WTC11 (cell line): Measurements from ENCODE around the gene ZMIZ1. TPM values are rescaled to one million over a fixed set of nuclear protein-coding genes. Genes with fewer than 3 reads are reported as not detected.

ENCODE experiments used
- ATAC-seq: fragments of 200-7000 bp; cut with Tn5 transposase; 2 replicates; pipeline ENCODE4 v1.10.0; 2021; ENCODE audit warnings: mild to moderate bottlenecking, moderate library complexity
- CTCF ChIA-PET: fragments of 300-600 bp; sonication (Branson Sonifier 250); formaldehyde crosslinking; loops from one replicate; lab custom pipeline; 2021; ENCODE audit warnings: antibody characterized with exemption; lab: Charles Lee
- POLR2A ChIA-PET: fragments of 350-600 bp; sonication (Branson Sonifier 250); formaldehyde crosslinking; loops from one replicate; lab custom pipeline; 2021; ENCODE audit warnings: antibody characterized with exemption; lab: Charles Lee
- DNase-seq: peaks from one replicate; pipeline ENCODE4 v3.0.0; 2021; ENCODE audit warnings: low spot score
- H3K27ac Mint-ChIP-seq: 2 replicates; pipeline ENCODE4 v1.8.0; 2021; ENCODE audit warnings: mixed read lengths
- H3K27me3 Mint-ChIP-seq: 2 replicates; pipeline ENCODE4 v1.8.0; 2021; ENCODE audit warnings: low read depth, mild to moderate bottlenecking, moderate library complexity, mixed read lengths
- H3K36me3 Mint-ChIP-seq: 2 replicates; pipeline ENCODE4 v1.8.0; 2021; ENCODE audit warnings: mixed read lengths
- H3K4me1 Mint-ChIP-seq: 2 replicates; pipeline ENCODE4 v1.8.0; 2022; ENCODE audit warnings: mixed read lengths
- H3K4me3 Mint-ChIP-seq: 2 replicates; pipeline ENCODE4 v1.8.0; 2021; ENCODE audit warnings: mild to moderate bottlenecking, moderate library complexity, mixed read lengths
- H3K9me3 Mint-ChIP-seq: 2 replicates; pipeline ENCODE4 v1.8.0; 2021; ENCODE audit warnings: mixed read lengths
- ATF6 ChIP-seq: sonication (generic); formaldehyde crosslinking; IDR thresholded peaks from 2 replicates; pipeline ENCODE4 v1.8.1; 2023; ENCODE audit warnings: mild to moderate bottlenecking, missing genetic modification reagents
- CREB1 ChIP-seq: sonication (generic); formaldehyde crosslinking; IDR thresholded peaks from 2 replicates; pipeline ENCODE4 v1.8.0; 2023; ENCODE audit warnings: mild to moderate bottlenecking, missing genetic modification reagents
- CREM ChIP-seq: sonication (generic); formaldehyde crosslinking; IDR thresholded peaks from 2 replicates; pipeline ENCODE4 v1.8.1; 2022; ENCODE audit warnings: mild to moderate bottlenecking, missing genetic modification reagents, moderate library complexity
- GRHL2 ChIP-seq: fragments of 250-450 bp; sonication (Bioruptor Pico); IDR thresholded peaks from 2 replicates; pipeline ENCODE4 v1.8.0; 2022; ENCODE audit warnings: mild to moderate bottlenecking, moderate library complexity; ENCODE audit not compliant: insufficient replicate concordance, severe bottlenecking
- KAT7 ChIP-seq: sonication (generic); formaldehyde crosslinking; IDR thresholded peaks from 2 replicates; pipeline ENCODE4 v1.8.1; 2023; ENCODE audit warnings: missing genetic modification reagents, mild to moderate bottlenecking, borderline replicate concordance
- MXD4 ChIP-seq: fragments of 250-450 bp; sonication (Bioruptor Pico); IDR thresholded peaks from 2 replicates; pipeline ENCODE4 v1.8.0; 2021; ENCODE audit warnings: mild to moderate bottlenecking, moderate library complexity, borderline replicate concordance
- SOX15 ChIP-seq: fragments of 250-450 bp; sonication (Bioruptor Pico); IDR thresholded peaks from 2 replicates; pipeline ENCODE4 v1.9.0; 2021; ENCODE audit warnings: mild to moderate bottlenecking
- STAT6 ChIP-seq: sonication (generic); formaldehyde crosslinking; conservative IDR thresholded peaks from 2 replicates; pipeline ENCODE4 v1.8.1; 2023; ENCODE audit warnings: mild to moderate bottlenecking, low read depth, missing genetic modification reagents, moderate library complexity
- TCF7 ChIP-seq: sonication (generic); formaldehyde crosslinking; IDR thresholded peaks from 2 replicates; pipeline ENCODE4 v1.8.0; 2022; ENCODE audit warnings: mild to moderate bottlenecking, low read depth, missing genetic modification reagents, moderate library complexity
- total RNA-seq: library from RNA; stranded (reverse); gene quantifications from 3 replicates; pipeline ENCODE4 v1.2.3, GENCODE V29; 2021
- TF ChIP-seq, protein P1 (sequence below): fragments of 250-450 bp; sonication (Bioruptor Pico); IDR thresholded peaks from 2 replicates; pipeline ENCODE4 v1.9.0; 2021; ENCODE audit warnings: mild to moderate bottlenecking, borderline replicate concordance

Gene ZMIZ1
- total RNA-seq, 1 experiment from 2014 or later = 44.4 TPM

GRCh38 chr10:79189181-79189580 lies 120.4 kb downstream of the ZMIZ1 start (continued):
- no peak for TF ChIP-seq MXD4
- TF ChIP-seq SOX15 (CRISPR knock-in tag) = no peak
- no peak for TF ChIP-seq GRHL2 (CRISPR knock-in tag)
- no peak for TF ChIP-seq KAT7 (CRISPR knock-in tag)
- TF ChIP-seq, all 79 proteins: peak for 0

DNA sequence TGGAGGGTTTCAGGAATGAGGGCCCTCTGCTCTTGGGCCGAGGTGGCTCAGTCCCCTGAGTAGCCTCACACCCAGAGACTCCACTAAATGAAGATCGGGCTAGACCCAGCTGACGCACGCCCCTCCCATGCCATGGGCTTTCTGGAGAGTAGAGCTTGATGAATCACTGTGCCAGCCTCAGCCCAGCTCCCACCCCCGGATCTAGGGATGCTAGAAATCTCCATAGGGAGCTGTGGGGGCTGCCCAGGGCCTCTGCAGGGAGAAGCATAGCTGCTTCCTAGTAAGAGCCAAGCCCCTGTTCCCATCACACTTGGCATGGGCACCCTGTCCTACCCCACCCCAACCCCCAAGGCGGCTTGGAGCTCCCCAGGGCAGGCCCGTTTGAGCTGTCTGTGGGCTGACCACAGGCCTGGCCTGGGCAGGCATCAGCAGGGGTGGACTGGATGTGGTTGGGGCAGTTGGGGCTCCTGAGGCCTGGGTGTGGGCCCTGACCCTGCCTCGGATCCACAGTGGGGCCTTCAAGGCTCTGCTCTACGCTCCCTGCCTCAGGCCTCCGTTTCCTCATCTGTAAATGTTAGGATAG lies 121.2 kb downstream of the ZMIZ1 start:
- ChIA-PET POLR2A (no interaction called here), CTCF (interaction anchor here (1.0 to 1.3 kb wide), 2 partner anchors 13 to 123 kb away, joined by 3 to 5 read pairs; no protein-coding TSS in a partner anchor)
- ATAC-seq = no peak
- DNase-seq = no peak
- no peak overlapping the region for H3K4me3 Mint-ChIP-seq
- TF ChIP-seq TCF7 (no peak), CREM (CRISPR knock-in tag) (no peak), ATF6 (CRISPR knock-in tag) (no peak)
- TF ChIP-seq, protein P1, sequence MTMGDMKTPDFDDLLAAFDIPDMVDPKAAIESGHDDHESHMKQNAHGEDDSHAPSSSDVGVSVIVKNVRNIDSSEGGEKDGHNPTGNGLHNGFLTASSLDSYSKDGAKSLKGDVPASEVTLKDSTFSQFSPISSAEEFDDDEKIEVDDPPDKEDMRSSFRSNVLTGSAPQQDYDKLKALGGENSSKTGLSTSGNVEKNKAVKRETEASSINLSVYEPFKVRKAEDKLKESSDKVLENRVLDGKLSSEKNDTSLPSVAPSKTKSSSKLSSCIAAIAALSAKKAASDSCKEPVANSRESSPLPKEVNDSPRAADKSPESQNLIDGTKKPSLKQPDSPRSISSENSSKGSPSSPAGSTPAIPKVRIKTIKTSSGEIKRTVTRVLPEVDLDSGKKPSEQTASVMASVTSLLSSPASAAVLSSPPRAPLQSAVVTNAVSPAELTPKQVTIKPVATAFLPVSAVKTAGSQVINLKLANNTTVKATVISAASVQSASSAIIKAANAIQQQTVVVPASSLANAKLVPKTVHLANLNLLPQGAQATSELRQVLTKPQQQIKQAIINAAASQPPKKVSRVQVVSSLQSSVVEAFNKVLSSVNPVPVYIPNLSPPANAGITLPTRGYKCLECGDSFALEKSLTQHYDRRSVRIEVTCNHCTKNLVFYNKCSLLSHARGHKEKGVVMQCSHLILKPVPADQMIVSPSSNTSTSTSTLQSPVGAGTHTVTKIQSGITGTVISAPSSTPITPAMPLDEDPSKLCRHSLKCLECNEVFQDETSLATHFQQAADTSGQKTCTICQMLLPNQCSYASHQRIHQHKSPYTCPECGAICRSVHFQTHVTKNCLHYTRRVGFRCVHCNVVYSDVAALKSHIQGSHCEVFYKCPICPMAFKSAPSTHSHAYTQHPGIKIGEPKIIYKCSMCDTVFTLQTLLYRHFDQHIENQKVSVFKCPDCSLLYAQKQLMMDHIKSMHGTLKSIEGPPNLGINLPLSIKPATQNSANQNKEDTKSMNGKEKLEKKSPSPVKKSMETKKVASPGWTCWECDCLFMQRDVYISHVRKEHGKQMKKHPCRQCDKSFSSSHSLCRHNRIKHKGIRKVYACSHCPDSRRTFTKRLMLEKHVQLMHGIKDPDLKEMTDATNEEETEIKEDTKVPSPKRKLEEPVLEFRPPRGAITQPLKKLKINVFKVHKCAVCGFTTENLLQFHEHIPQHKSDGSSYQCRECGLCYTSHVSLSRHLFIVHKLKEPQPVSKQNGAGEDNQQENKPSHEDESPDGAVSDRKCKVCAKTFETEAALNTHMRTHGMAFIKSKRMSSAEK = no peak
- no peak overlapping the region for H3K27ac Mint-ChIP-seq
- H3K4me1 Mint-ChIP-seq = peaks cover 34% of the 10 kb centered on the region
- no peaks in the 10 kb centered on the region for H3K9me3 Mint-ChIP-seq
- no peaks in the 10 kb centered on the region for H3K36me3 Mint-ChIP-seq
- H3K27me3 Mint-ChIP-seq = no peaks in the 10 kb centered on the region

DNA sequence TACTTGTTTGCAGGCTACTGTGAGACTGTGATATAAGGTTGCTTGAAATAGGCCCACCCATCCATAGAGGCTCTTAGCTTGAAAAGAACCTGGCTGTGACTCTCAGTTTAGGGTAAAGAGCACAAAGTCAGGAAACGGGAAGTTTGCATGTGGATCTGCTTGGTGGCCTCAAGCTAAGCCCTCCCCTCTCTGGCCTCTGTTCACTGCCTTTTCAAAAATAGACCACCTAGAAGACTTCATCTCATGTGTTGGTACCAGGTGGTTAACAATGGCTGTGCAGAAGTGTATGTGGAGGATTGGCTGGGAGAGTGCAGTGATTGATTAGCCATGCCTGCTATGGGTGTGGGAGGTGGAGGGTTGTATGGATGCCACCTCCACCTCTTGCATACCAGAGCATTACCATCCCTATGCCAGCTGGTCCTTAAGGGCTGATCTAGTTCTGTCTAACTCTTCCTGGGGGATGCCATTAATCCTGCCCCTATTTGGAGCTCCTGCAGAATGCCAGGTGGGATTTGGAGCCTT lies 122.0 kb downstream of the ZMIZ1 start:
- no peaks in the 10 kb centered on the region for H3K36me3 Mint-ChIP-seq
- H3K27me3 Mint-ChIP-seq = no peaks in the 10 kb centered on the region
- H3K4me1 Mint-ChIP-seq = peaks cover 29% of the 10 kb centered on the region
- TF ChIP-seq, protein P1 = no peak
- TF ChIP-seq STAT6 (CRISPR knock-in tag) = no peak
- TF ChIP-seq CREB1 (CRISPR knock-in tag) = no peak
- DNase-seq (no peak), ATAC-seq (no peak)
- H3K27ac Mint-ChIP-seq = no peak overlapping the region
- CTCF ChIA-PET = interaction anchor here (1.3 kb wide), 1 partner anchor 124 kb away, joined by 3 read pairs; no protein-coding TSS in a partner anchor
- H3K4me3 Mint-ChIP-seq = no peak overlapping the region
- POLR2A ChIA-PET = no interaction called here
- H3K9me3 Mint-ChIP-seq = no peaks in the 10 kb centered on the region
